A549 (cell line): ENCODE data around the gene PNLDC1.

Experiments
- EP300 ChIP-seq, 2 experiments: fragments of >200 bp; sonication (Bioruptor Twin); formaldehyde crosslinking; IDR thresholded peaks; 2 replicates in 1 of 2; 3 replicates in 1 of 2; pipeline ENCODE4 v1.6.1; 2016 to 2017
- HDAC2 ChIP-seq: fragments of 200-600 bp; sonication (generic); IDR thresholded peaks from 2 replicates; pipeline ENCODE4 v1.6.1; 2016
- MAZ ChIP-seq: fragments of 150-350 bp; IDR thresholded peaks from 2 replicates; pipeline ENCODE4 v1.6.1; 2014; ENCODE audit warnings: antibody characterized with exemption, low read depth, low read length, borderline replicate concordance
- NR3C1 ChIP-seq: fragments of >200 bp; sonication (Bioruptor Twin); formaldehyde crosslinking; IDR thresholded peaks from 3 replicates; pipeline ENCODE4 v1.6.1; 2017
- POLR2A ChIP-seq: IDR thresholded peaks from 2 replicates; pipeline ENCODE4 v1.6.1; 2012; ENCODE audit warnings: mild to moderate bottlenecking, low read length
- POLR2AphosphoS2 ChIP-seq: conservative IDR thresholded peaks from 2 replicates; pipeline ENCODE4 v1.6.1; 2012; ENCODE audit warnings: low read length, improper control_type of control experiment, inconsistent platforms
- TF ChIP-seq, protein P1 (sequence below): fragments of >200 bp; sonication (Bioruptor Twin); formaldehyde crosslinking; IDR thresholded peaks from 3 replicates; pipeline ENCODE4 v1.5.1; 2016
- TF ChIP-seq, protein P2 (sequence below): fragments of 450-650 bp; IDR thresholded peaks from 2 replicates; pipeline ENCODE4 v1.6.1; 2014; ENCODE audit warnings: antibody characterized with exemption
- TF ChIP-seq, protein P3 (sequence below): fragments of 250-450 bp; sonication (Bioruptor Pico); IDR thresholded peaks from 2 replicates; pipeline ENCODE4 v1.5.0; 2021; ENCODE audit warnings: mild to moderate bottlenecking, moderate library complexity, borderline replicate concordance
- TF ChIP-seq, protein P4 (sequence below): fragments of 200-600 bp; sonication (generic); IDR thresholded peaks from 2 replicates; pipeline ENCODE4 v1.6.1; 2016; ENCODE audit warnings: antibody characterized with exemption, mild to moderate bottlenecking, moderate library complexity

DNA sequence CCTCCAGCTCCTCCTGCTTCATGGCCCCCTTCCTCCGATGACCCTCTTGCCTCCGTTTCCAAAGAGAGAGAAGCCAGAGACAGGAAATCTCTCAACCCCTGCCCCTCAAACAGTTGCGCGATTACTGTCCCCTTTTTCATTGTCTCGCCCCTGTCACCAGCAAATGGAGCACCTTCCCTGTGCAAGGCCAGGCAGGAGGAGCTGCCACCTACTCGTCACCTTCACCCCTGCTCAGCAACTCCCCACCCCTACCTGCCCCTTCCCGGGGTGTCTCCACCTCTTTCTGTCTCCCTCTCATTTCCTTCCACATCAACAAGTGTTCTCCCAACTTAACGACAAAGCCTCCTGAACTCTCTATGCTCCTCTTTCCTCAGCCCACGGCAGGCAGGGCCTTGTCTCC, 13.7 kb downstream of the PNLDC1 start:
- TF ChIP-seq EP300 (IDR thresholded peaks at IDR 0.05), result no peak
- TF ChIP-seq, protein P1, sequence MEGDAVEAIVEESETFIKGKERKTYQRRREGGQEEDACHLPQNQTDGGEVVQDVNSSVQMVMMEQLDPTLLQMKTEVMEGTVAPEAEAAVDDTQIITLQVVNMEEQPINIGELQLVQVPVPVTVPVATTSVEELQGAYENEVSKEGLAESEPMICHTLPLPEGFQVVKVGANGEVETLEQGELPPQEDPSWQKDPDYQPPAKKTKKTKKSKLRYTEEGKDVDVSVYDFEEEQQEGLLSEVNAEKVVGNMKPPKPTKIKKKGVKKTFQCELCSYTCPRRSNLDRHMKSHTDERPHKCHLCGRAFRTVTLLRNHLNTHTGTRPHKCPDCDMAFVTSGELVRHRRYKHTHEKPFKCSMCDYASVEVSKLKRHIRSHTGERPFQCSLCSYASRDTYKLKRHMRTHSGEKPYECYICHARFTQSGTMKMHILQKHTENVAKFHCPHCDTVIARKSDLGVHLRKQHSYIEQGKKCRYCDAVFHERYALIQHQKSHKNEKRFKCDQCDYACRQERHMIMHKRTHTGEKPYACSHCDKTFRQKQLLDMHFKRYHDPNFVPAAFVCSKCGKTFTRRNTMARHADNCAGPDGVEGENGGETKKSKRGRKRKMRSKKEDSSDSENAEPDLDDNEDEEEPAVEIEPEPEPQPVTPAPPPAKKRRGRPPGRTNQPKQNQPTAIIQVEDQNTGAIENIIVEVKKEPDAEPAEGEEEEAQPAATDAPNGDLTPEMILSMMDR, result no peak
- no peak for TF ChIP-seq POLR2A
- TF ChIP-seq, protein P2, sequence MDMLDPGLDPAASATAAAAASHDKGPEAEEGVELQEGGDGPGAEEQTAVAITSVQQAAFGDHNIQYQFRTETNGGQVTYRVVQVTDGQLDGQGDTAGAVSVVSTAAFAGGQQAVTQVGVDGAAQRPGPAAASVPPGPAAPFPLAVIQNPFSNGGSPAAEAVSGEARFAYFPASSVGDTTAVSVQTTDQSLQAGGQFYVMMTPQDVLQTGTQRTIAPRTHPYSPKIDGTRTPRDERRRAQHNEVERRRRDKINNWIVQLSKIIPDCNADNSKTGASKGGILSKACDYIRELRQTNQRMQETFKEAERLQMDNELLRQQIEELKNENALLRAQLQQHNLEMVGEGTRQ, result no peak
- TF ChIP-seq MAZ, result no peak
- TF ChIP-seq POLR2AphosphoS2, result no peak
- TF ChIP-seq, protein P3, sequence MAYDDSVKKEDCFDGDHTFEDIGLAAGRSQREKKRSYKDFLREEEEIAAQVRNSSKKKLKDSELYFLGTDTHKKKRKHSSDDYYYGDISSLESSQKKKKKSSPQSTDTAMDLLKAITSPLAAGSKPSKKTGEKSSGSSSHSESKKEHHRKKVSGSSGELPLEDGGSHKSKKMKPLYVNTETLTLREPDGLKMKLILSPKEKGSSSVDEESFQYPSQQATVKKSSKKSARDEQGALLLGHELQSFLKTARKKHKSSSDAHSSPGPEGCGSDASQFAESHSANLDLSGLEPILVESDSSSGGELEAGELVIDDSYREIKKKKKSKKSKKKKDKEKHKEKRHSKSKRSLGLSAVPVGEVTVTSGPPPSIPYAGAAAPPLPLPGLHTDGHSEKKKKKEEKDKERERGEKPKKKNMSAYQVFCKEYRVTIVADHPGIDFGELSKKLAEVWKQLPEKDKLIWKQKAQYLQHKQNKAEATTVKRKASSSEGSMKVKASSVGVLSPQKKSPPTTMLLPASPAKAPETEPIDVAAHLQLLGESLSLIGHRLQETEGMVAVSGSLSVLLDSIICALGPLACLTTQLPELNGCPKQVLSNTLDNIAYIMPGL (CRISPR knock-in tag), result no peak
- TF ChIP-seq, protein P4, sequence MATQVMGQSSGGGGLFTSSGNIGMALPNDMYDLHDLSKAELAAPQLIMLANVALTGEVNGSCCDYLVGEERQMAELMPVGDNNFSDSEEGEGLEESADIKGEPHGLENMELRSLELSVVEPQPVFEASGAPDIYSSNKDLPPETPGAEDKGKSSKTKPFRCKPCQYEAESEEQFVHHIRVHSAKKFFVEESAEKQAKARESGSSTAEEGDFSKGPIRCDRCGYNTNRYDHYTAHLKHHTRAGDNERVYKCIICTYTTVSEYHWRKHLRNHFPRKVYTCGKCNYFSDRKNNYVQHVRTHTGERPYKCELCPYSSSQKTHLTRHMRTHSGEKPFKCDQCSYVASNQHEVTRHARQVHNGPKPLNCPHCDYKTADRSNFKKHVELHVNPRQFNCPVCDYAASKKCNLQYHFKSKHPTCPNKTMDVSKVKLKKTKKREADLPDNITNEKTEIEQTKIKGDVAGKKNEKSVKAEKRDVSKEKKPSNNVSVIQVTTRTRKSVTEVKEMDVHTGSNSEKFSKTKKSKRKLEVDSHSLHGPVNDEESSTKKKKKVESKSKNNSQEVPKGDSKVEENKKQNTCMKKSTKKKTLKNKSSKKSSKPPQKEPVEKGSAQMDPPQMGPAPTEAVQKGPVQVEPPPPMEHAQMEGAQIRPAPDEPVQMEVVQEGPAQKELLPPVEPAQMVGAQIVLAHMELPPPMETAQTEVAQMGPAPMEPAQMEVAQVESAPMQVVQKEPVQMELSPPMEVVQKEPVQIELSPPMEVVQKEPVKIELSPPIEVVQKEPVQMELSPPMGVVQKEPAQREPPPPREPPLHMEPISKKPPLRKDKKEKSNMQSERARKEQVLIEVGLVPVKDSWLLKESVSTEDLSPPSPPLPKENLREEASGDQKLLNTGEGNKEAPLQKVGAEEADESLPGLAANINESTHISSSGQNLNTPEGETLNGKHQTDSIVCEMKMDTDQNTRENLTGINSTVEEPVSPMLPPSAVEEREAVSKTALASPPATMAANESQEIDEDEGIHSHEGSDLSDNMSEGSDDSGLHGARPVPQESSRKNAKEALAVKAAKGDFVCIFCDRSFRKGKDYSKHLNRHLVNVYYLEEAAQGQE, result no peak
- TF ChIP-seq HDAC2, result no peak
- no peak for TF ChIP-seq NR3C1
